ENCODE data around the gene CUX1.

Gene CUX1

GRCh38 chr7:102098986-102099385 lies 281.6 kb downstream of the CUX1 start:
- no peaks in the 10 kb centered on the region for H3K36me3 ChIP-seq (replicated peaks; ENCODE audit: insufficient read depth, low read length)
- no peak for TF ChIP-seq EZH2 (optimal IDR thresholded peaks at IDR 0.05; ENCODE audit: low read depth, low read length)
- no peak for TF ChIP-seq CTCF (IDR thresholded peaks at IDR 0.05; ENCODE audit: low read length)
- TF ChIP-seq EZH2phosphoT487 (IDR thresholded peaks at IDR 0.05; ENCODE audit: low read length), result no peak
- H3K4me2 ChIP-seq (ENCODE audit: low read depth, low read length), result no peak overlapping the region
- no peaks in the 10 kb centered on the region for H3K9me2 ChIP-seq (replicated peaks; ENCODE audit: insufficient read depth, low read length)
- H3K4me3 ChIP-seq (ENCODE audit: low read length), result no peak overlapping the region
- H3K79me2 ChIP-seq (ENCODE audit: low read length), result no peaks in the 10 kb centered on the region
- H3F3A ChIP-seq (ENCODE audit: insufficient read depth, low read length), result no peaks in the 10 kb centered on the region
- H3K4me1 ChIP-seq (ENCODE audit: low read length), result no peaks in the 10 kb centered on the region
- H3K9me3 ChIP-seq (replicated peaks; ENCODE audit: insufficient read depth, low read length), result no peaks in the 10 kb centered on the region
- H3K27ac ChIP-seq (ENCODE audit: low read length), result no peak overlapping the region
- no peak overlapping the region for H3K9ac ChIP-seq (ENCODE audit: low read length)
- no peak for DNase-seq
- no peak overlapping the region for H2AFZ ChIP-seq (ENCODE audit: low read length)
- H4K20me1 ChIP-seq (ENCODE audit: insufficient read depth, low read length), result no peaks in the 10 kb centered on the region
- H3K27me3 ChIP-seq (replicated peaks; ENCODE audit: insufficient read depth, low read length), result no peaks in the 10 kb centered on the region

- Histone ChIP-seq H4K20me1 (ENCODE audit: insufficient read depth, low read length) (no peaks in the 10 kb centered on the region), H3K9me2 (replicated peaks; ENCODE audit: insufficient read depth, low read length) (no peaks in the 10 kb centered on the region), H3K9ac (ENCODE audit: low read length) (no peak overlapping the region), H3K4me2 (ENCODE audit: low read depth, low read length) (no peak overlapping the region), H3K27ac (ENCODE audit: low read length) (no peak overlapping the region), H3K4me3 (ENCODE audit: low read length) (no peak overlapping the region), H3K9me3 (replicated peaks; ENCODE audit: insufficient read depth, low read length) (no peaks in the 10 kb centered on the region), H3K27me3 (replicated peaks; ENCODE audit: insufficient read depth, low read length) (no peaks in the 10 kb centered on the region), H3K36me3 (replicated peaks; ENCODE audit: insufficient read depth, low read length) (0 out of 2 replicates have a peak, but pooled peaks cover 4% of the 10 kb centered on the region), H3K4me1 (ENCODE audit: low read length) (no peaks in the 10 kb centered on the region), H3K79me2 (ENCODE audit: low read length) (no peaks in the 10 kb centered on the region), H2AFZ (ENCODE audit: low read length) (no peak overlapping the region), H3F3A (ENCODE audit: insufficient read depth, low read length) (no peaks in the 10 kb centered on the region)
- TF ChIP-seq CTCF (IDR thresholded peaks at IDR 0.05; ENCODE audit: low read length) (no peak), EZH2 (optimal IDR thresholded peaks at IDR 0.05; ENCODE audit: low read depth, low read length) (no peak), EZH2phosphoT487 (IDR thresholded peaks at IDR 0.05; ENCODE audit: low read length) (no peak)
- DNase-seq, result no peak
These were observed 282.0 kb downstream of the CUX1 start for GRCh38 chr7:102099474-102099873.

GRCh38 chr7:102101111-102101551 lies 283.7 kb downstream of the CUX1 start:
- no peaks in the 10 kb centered on the region for H3F3A ChIP-seq (ENCODE audit: insufficient read depth, low read length)
- no peaks in the 10 kb centered on the region for H3K9me2 ChIP-seq (replicated peaks; ENCODE audit: insufficient read depth, low read length)
- H3K4me2 ChIP-seq (ENCODE audit: low read depth, low read length), result no peak overlapping the region

More at GRCh38 chr7:102101111-102101551, 283.7 kb downstream of the CUX1 start:
- Histone ChIP-seq H3K9me3 (replicated peaks; ENCODE audit: insufficient read depth, low read length) (no peaks in the 10 kb centered on the region), H3K27me3 (replicated peaks; ENCODE audit: insufficient read depth, low read length) (no peaks in the 10 kb centered on the region), H3K4me1 (ENCODE audit: low read length) (no peaks in the 10 kb centered on the region), H2AFZ (ENCODE audit: low read length) (no peak overlapping the region), H3K4me3 (ENCODE audit: low read length) (no peak overlapping the region), H3K79me2 (ENCODE audit: low read length) (no peaks in the 10 kb centered on the region), H3K9ac (ENCODE audit: low read length) (no peak overlapping the region), H3K36me3 (replicated peaks; ENCODE audit: insufficient read depth, low read length) (0 out of 2 replicates have a peak, but pooled peaks cover 4% of the 10 kb centered on the region), H4K20me1 (ENCODE audit: insufficient read depth, low read length) (no peaks in the 10 kb centered on the region), H3K27ac (ENCODE audit: low read length) (no peak overlapping the region)
- no peak for DNase-seq
- no peak for TF ChIP-seq EZH2 (optimal IDR thresholded peaks at IDR 0.05; ENCODE audit: low read depth, low read length)
- no peak for TF ChIP-seq EZH2phosphoT487 (IDR thresholded peaks at IDR 0.05; ENCODE audit: low read length)
- TF ChIP-seq CTCF (IDR thresholded peaks at IDR 0.05; ENCODE audit: low read length), result no peak

Measured in MM.1S (cell line).